Loucy (cell line): Measurements from ENCODE around the gene C6orf62.

ENCODE experiments used
- EZH2phosphoT487 ChIP-seq: fragments of 200-600 bp; IDR thresholded peaks from 2 replicates; pipeline ENCODE4 v1.6.1; 2018; ENCODE audit warnings: antibody characterized with exemption, mild to moderate bottlenecking, moderate library complexity, borderline replicate concordance
- TF ChIP-seq, protein P1 (sequence below): fragments of 200-600 bp; sonication (generic); conservative IDR thresholded peaks from 2 replicates; pipeline ENCODE4 v1.5.1; 2014; ENCODE audit warnings: mild to moderate bottlenecking, antibody characterized with exemption, low read length

DNA sequence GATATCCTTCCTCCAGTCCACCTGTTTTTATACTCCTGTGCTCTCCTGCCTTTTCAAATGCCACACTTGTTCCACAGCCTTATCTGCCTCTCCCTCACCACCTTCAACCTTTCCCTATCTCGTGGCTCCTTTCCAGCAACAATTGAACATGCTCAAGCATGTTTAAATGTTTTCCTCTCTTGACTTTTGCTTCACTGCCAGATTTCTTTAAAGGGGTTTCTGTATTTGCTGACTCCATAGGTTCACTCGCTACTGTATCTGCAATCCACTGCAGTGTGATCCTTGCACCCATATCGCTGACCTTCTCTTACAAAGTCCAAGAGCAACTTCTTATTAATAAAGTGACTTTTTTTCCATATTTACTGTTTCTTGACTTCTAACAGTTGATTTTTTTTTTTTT, 44.6 kb upstream of the C6orf62 start:
- TF ChIP-seq, protein P1, sequence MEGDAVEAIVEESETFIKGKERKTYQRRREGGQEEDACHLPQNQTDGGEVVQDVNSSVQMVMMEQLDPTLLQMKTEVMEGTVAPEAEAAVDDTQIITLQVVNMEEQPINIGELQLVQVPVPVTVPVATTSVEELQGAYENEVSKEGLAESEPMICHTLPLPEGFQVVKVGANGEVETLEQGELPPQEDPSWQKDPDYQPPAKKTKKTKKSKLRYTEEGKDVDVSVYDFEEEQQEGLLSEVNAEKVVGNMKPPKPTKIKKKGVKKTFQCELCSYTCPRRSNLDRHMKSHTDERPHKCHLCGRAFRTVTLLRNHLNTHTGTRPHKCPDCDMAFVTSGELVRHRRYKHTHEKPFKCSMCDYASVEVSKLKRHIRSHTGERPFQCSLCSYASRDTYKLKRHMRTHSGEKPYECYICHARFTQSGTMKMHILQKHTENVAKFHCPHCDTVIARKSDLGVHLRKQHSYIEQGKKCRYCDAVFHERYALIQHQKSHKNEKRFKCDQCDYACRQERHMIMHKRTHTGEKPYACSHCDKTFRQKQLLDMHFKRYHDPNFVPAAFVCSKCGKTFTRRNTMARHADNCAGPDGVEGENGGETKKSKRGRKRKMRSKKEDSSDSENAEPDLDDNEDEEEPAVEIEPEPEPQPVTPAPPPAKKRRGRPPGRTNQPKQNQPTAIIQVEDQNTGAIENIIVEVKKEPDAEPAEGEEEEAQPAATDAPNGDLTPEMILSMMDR: no peak
- no peak for TF ChIP-seq EZH2phosphoT487
